HG02943 (cell line): ENCODE measurements around the gene LHX2.
A peak's percentile ranks its signal among the peaks of the same experiment; 100 is the strongest.

Experiments
- ATAC-seq: cut with Tn5 transposase; IDR thresholded peaks from one replicate; pipeline ENCODE4 v1.9.1; 2021; ENCODE audit warnings: mild to moderate bottlenecking, low read depth, moderate library complexity; ENCODE audit not compliant: unreplicated experiment

Gene LHX2

GRCh38 chr9:124047251-124047672, 35.7 kb downstream of the LHX2 start:
- no peak for ATAC-seq

- ATAC-seq = no peak
These were observed 39.4 kb downstream of the LHX2 start for GRCh38 chr9:124050955-124051354.

- no peak for ATAC-seq
These were observed 40.8 kb downstream of the LHX2 start for GRCh38 chr9:124052401-124052800.

GRCh38 chr9:124054582-124055227, 43.1 kb downstream of the LHX2 start:
- ATAC-seq = peak; percentile 82

- ATAC-seq = no peak
These were observed 49.5 kb downstream of the LHX2 start for GRCh38 chr9:124060844-124061605.

GRCh38 chr9:124062172-124062571, 50.6 kb downstream of the LHX2 start:
- ATAC-seq = no peak

GRCh38 chr9:124066783-124067577, 55.4 kb downstream of the LHX2 start:
- ATAC-seq = no peak

GRCh38 chr9:124068251-124068650, 56.7 kb downstream of the LHX2 start:
- ATAC-seq = no peak

GRCh38 chr9:124074746-124075145, 63.2 kb downstream of the LHX2 start:
- no peak for ATAC-seq

GRCh38 chr9:124075761-124076160, 64.2 kb downstream of the LHX2 start:
- no peak for ATAC-seq

GRCh38 chr9:124077915-124078572, 66.5 kb downstream of the LHX2 start:
- no peak for ATAC-seq

GRCh38 chr9:124078641-124079040, 67.1 kb downstream of the LHX2 start:
- no peak for ATAC-seq

GRCh38 chr9:124079176-124079925, 67.8 kb downstream of the LHX2 start:
- no peak for ATAC-seq

- no peak for ATAC-seq
These were observed 71.1 kb downstream of the LHX2 start for GRCh38 chr9:124082622-124083021.
